Measurements from ENCODE around the gene MYH7.
A peak's percentile ranks its signal among the peaks of the same experiment; 100 is the strongest.
"Not testable (repeated sequence)": the region's sequence is repeated elsewhere in the genome, so short reads cannot be mapped to it uniquely, and the experiment has no call there.

Gene MYH7

DNA sequence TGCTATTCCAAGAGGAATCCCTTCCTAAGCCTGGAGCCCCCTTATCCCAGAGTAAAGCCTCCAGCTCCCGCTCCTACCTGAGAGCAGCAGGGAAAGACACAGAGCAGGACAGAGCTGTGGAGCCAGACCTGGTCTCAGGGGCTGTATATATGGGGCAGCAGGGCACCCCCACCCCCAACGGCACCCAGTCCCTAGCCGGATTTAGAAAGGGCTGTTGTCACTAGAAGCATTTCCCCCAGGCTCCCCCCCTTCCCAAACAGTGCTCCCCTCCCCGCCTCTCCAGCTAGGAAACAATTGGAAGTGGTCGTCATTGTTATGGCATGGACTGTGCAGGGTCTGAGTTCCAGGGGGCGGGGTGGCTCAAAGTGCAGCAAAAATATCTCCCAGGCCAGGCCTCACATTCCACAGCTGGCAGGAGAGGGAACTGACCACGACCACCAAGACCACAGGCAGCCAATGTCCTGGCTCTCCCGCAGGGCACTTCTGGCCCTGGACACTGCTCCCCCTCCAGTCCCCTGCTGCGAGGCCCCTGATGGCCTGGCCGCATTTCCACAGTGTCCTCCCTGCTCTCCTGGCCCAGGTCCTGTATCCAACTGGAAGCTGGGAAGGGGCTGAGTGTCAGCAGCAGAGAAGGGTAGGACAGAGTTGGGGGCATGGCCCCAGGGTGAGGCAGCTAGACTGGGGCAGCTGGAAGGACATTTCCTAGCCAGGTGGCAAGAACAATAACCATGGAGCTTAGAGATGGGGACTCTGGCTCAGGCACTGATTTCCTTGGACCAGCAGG is at the start of gene MYH7:
MYH7 (minus strand) TSS at position 118 of the 784 bp plus-strand sequence. CDS start 1,928 bp downstream, outside the sequence.
- FAIRE-seq: no peak

GRCh38 chr14:23483236-23483854 is 47.9 kb upstream of the MYH7 start:
- FAIRE-seq (no peak), DNase-seq (ENCODE audit: low spot score) (no peak)

More for the DNA sequence above, at the start of gene MYH7:
- DNase-seq (ENCODE audit: low spot score): no peak

DNA sequence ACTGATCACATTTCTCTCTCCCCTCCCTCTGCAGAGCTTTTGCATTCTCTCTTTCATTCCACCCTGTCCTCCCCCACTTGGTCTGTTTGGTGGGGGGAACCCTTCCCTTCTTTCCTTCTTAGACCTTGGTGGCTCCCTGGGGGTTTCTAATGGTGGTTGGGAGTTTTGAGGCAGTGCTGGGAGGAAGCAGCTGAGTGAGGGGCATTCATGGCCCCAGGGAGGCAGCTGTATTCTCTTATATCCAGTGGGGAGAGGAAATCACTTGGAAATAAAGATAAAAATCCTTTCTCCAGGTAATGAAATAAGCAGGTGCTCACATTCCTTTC is 47.3 kb upstream of the MYH7 start:
- FAIRE-seq: no peak

DNA sequence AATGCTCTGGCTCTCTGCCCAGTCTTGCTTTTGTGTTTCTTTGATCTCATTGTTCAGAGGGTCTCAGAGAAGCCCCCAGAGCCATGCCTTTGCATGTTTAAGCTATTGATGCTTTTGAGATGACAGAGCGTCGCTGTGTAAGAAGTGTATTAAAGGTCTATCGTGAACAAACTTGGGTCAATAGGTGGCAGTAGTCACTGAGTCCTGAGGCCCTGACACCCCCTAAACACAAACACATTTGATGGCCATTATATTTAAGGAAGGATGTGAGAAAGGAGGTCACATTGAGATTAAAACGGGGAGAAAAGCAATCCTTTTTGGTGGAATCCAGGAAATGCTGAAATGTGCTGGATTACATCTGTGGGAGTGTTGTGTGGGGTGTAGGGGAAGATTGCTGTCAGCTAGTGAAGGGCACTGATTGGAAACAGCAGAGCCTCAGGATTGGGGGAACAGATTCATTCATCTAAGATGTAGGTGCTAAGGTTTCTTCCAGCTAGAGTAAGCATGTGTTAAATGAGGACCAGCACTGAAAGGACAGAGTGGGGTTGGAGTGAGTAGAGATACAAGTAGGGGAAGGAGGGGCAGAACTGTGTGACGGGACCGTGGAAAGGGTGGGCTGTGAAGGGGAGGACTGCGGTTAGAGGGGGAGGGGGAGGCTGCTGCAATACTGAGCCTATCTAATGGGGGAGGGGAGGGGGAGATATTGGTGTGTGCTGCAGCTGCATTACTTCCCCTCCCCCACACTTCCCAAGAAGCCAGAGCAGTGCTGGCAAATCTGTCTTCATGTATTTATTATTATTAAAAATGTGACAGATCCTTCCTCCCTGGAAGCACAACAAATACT is 46.7 kb upstream of the MYH7 start:
- no peak for DNase-seq (ENCODE audit: low spot score)
- FAIRE-seq: no peak

More for the DNA sequence above, 47.3 kb upstream of the MYH7 start:
- DNase-seq (ENCODE audit: low spot score): no peak

DNA sequence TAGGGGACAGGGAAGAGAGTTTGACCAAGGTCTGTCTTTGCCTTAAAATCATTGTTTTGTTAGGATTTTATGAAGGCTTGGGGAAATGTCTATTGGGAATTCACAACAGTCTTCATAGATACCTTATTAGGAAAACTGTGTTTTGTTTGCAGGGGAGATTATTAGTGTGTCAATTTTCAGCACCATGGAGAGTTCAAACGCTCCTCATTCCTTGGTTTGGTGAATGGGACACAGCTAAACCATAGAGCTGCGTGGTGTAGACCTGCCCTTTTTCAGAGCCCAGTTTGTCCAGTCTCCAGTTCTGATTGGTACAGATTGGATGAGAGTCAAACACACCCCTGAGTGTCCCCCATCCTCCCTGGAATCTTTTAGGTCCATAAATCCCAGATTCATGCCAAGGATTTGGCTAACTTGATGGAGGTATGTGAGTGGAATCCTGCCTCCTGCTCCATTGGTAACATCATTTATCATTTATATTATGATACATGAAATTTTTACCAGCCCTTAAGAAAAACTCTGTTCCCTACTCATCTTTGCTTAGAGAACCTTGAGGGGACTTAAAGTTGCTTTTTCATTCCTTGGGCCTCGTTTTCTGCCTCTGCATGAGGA is 46.0 kb upstream of the MYH7 start:
- DNase-seq (ENCODE audit: low spot score) (no peak), FAIRE-seq (no peak)

DNA sequence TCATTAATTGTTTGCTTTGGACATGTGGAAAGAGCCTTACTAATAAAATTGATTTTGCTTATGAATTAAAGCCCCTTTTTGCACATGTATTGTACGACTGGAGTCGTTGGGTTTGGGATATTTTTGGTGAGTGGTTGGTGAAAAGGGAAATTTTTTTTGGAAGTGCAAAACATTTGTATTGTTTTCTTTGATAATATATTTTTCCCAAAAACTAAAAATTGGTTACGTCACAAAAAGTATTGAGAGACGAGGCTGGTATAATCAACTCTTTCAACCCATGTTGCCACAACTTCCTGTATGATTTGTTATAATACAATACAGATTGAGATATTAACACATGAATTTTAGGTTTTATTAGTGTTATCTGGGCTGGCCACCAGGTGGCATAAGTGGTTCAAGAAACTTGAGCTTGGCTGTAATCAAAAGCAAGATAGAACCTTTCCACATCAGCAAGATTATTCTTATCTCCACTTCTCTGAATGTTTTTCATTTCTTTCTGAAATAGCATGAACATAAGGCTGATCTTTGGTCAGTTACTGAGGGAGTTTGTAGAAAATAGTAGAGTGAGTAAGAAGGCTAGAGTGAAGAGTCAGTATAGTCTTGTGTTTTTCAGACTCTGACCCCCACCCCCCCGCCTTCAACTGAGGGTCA is 42.8 kb upstream of the MYH7 start:
- DNase-seq (ENCODE audit: low spot score): peak; percentile 8
- FAIRE-seq: no peak

GRCh38 chr14:23470947-23471346 is 35.5 kb upstream of the MYH7 start:
- DNase-seq (ENCODE audit: low spot score): no peak
- no peak for FAIRE-seq

GRCh38 chr14:23469906-23470403 is 34.5 kb upstream of the MYH7 start:
- no peak for FAIRE-seq
- DNase-seq (ENCODE audit: low spot score): no peak

DNA sequence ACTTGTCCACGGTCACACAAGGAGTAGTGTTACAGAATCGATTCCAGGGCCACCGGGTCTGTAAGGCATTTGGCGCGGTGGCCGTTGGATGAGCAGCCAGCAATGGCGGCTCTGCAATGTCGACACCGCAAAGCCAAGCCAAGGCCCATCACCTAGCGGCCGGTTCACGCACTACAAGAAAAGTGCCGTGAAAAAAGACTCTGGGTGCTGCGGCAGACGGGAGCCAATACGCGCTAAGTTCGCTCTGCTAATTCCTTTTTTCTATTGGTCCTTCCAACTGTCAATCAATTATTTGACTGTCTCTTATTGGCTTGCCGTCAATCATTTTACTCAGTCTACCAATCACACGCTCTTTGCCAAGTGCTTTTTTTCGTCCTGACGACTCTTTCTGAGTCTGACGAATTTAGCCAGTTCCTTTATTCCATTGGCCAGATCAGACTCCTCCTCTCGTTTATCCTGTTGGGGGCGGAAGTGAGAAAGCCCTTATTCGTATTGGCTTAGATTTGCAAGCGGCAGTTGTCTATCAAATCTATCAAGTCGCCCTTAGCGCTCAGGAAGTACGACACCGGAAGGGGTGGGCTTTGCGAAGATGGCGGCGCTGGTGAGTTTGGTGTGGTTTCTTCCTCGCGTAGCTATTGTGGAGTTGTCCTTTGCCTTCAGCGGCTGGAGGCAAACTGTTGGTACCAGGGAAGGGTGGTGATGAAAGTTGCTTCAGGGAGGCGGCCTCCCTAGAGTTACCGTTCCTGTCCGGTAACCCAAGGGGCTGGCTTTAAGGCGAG is 33.9 kb upstream of the MYH7 start, which contains the start of gene NGDN:
NGDN (plus strand) TSS at position 577 of the 779 bp plus-strand sequence; CDS start at position 590, 13 bp downstream.
- DNase-seq (ENCODE audit: low spot score) (peak; percentile 95), FAIRE-seq (peak; percentile 90)

DNA sequence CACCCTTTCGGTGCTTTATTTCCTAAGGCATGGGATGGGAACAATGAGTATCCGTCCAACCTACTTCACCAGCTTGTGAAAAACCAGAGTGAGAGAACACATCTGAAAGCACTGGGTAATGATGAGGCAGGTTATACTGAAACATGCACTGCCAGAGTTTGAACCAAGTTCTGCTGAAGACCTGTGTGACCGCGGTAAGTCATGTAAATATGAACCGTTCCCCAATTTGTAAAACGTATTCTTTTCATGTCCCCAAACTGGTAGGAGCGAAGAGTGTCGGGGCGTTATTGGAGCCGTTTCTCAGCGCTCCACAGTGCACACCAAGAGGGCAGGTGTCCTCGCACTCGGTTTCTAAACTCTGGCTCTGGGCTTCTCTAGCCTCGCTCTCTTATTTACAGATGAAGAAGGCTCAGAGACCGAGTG is 33.3 kb upstream of the MYH7 start:
- FAIRE-seq (no peak), DNase-seq (ENCODE audit: low spot score) (no peak)

DNA sequence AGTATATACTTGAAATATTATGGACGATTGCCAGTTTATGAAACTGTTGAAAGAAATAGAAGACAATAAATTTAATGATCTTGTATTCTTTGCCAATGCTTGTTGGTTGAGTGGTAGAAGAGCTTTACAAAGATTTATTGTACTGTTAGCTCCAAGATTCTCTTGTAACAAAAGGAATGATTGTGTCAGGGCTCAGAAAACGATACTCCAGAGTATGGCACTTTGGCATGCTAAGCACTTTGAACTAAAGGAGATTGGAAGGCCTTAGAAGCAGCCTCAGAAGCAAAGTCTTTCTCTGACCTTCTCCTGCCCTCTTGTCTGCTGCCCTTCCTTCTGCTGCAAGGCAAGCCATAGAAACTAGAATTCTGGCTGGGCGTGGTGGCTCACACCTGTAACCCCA is 29.8 kb upstream of the MYH7 start:
- no peak for FAIRE-seq
- DNase-seq (ENCODE audit: low spot score): no peak

- DNase-seq (ENCODE audit: low spot score): no peak
- no peak for FAIRE-seq
Observed at GRCh38 chr14:23464700-23465099, 29.2 kb upstream of the MYH7 start.

GRCh38 chr14:23460960-23461359 is 25.5 kb upstream of the MYH7 start:
- no peak for DNase-seq (ENCODE audit: low spot score)
- no peak for FAIRE-seq

GRCh38 chr14:23457587-23458445 is 22.4 kb upstream of the MYH7 start:
- DNase-seq (ENCODE audit: low spot score) (no peak), FAIRE-seq (no peak)

DNA sequence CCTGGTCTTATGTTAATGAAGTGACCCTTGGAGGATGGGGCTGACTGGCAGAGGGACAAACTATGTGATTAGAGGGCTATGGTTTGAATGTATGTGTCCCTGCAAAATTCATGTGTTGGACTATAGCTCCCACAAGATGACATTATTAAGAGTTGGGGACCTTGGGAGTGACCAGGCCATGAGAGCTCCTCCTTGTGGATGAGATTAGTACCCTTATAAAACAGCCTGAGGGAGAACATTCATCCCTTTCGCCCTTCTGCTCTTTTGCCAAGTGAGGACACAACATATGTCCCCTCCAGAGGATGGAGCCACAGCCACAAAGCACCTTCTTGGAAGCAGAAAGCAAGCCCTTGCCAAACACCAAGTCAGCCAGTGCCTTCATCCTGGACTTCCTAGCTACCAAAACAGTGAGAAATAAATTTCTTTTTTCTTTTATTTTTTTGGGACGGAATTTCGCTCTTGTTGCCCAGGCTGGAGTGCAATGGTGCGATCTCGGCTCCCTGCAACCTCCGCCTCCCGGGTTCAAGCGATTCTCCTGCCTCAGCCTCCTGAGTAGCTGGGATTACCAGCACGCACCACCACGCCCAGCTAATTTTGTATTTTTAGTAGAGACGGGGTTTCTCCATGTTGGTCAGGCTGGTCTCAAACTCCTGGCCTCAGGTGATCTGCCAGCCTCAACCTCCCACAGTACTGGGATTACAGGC is 21.6 kb upstream of the MYH7 start:
- not testable (repeated sequence) for FAIRE-seq

DNA sequence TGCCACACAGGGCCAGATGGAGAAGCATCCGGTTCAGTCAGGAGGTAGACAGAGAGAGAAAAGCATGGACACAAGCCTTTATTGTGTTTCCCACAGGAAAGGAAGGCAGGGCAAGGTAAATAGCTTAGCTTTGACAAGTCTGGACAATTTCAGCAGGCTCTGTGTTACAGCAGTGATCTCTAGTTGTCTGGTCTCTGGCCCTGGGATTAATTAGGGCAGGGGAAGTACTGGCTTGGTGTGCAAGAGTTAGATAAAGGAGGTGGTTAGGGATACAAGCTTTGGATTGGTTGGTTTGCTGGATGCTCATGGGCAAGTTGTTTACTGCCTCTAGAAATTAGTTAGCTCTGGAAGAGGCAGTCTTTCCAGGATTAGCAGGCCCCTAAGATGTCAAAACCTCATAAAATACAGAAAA is 19.0 kb upstream of the MYH7 start:
- DNase-seq (ENCODE audit: low spot score) (no peak), FAIRE-seq (no peak)

More for the DNA sequence above, 21.6 kb upstream of the MYH7 start:
- DNase-seq (ENCODE audit: low spot score): not testable (repeated sequence)

- no peak for FAIRE-seq
Observed at GRCh38 chr14:23452237-23452636, 16.8 kb upstream of the MYH7 start.

DNA sequence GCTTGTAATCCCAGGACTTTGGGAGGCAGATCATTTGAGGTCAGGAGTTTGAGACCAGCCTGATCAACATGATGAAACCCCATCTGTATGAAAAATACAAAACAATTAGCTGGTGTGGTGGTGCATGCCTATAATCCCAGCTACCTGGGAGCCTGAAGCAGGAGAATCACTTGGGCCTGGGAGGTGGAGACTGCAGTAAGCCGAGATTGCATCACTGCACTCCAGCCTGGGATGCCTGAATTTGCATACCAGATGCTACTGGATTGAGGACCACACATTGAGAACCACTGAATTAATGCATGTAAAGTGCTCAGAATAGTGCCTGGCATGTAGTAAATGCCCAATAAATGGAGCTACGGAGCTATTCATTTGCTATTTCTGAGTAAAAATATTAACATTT is 14.9 kb upstream of the MYH7 start:
- DNase-seq (ENCODE audit: low spot score): no peak
- FAIRE-seq: no peak

More at GRCh38 chr14:23452237-23452636, 16.8 kb upstream of the MYH7 start:
- no peak for DNase-seq (ENCODE audit: low spot score)

Measured in RCC 7860 (cell line).